SK-N-SH (cell line): Measurements from ENCODE around the gene ENDOD1. TPM values are rescaled to one million over a fixed set of nuclear protein-coding genes. Genes with fewer than 3 reads are reported as not detected.
A peak's percentile ranks its signal among the peaks of the same experiment; 100 is the strongest.

Experiments used
- CTCF ChIA-PET: fragments of 300-600, 350-600 bp; formaldehyde crosslinking; extraction: SDS; loops from one replicate; lab custom pipeline; 2021; lab: Yijun Ruan, JAX
- POLR2A ChIA-PET: fragments of 350-600 bp; sonication (Branson Sonifier 250); formaldehyde crosslinking; extraction: SDS; loops from one replicate; lab custom pipeline; 2020; ENCODE audit warnings: antibody characterized with exemption, inconsistent platforms; lab: Yijun Ruan, JAX
- DNase-seq: peaks from one replicate; pipeline ENCODE4 v3.0.0; 2012
- H2AFZ ChIP-seq: fragments of 200-600 bp; sonication (generic); 2 replicates; pipeline ENCODE4 v1.8.1; 2016; ENCODE audit warnings: antibody characterized with exemption, mild to moderate bottlenecking, low read depth
- H3F3A ChIP-seq: fragments of 200-600 bp; sonication (generic); replicated peaks from 2 replicates; pipeline ENCODE3; 2016; ENCODE audit warnings: antibody characterized with exemption, mild to moderate bottlenecking; ENCODE audit not compliant: insufficient read depth
- H3K27ac ChIP-seq, 2 experiments: fragments of 200-500 bp in 1 of 2; fragments of 200-600 bp in 1 of 2; sonication (Bioruptor generic) in 1 of 2; sonication (generic), shearing (Covaris generic) in 1 of 2; 2 replicates each; pipeline versions ENCODE4 v1.5.1 to v1.6.1; 2014 to 2016; ENCODE audit warnings: low read depth in 2 of 2, inconsistent platforms in 1 of 2, low read length in 1 of 2, mild to moderate bottlenecking in 1 of 2, mixed read lengths in 1 of 2
- H3K27me3 ChIP-seq: fragments of 200-600 bp; sonication (generic), shearing (Covaris generic); 2 replicates; pipeline ENCODE4 v1.6.1; 2016; ENCODE audit warnings: mixed run types; ENCODE audit not compliant: insufficient read depth
- H3K36me3 ChIP-seq, 2 experiments: fragments of 200-500 bp in 1 of 2; fragments of 200-600 bp in 1 of 2; sonication (Bioruptor generic) in 1 of 2; sonication (generic) in 1 of 2; replicated peaks in 1 of 2; 2 replicates each; pipeline versions ENCODE3 to v1.5.1; 2014 to 2016; ENCODE audit warnings: low read length in 1 of 2, mild to moderate bottlenecking in 1 of 2; ENCODE audit not compliant: insufficient read depth in 2 of 2, control insufficient read depth in 1 of 2
- H3K4me1 ChIP-seq, 2 experiments: fragments of 200-500 bp in 1 of 2; fragments of 200-600 bp in 1 of 2; sonication (Bioruptor generic) in 1 of 2; sonication (generic), shearing (Covaris generic) in 1 of 2; 2 replicates each; pipeline versions ENCODE4 v1.5.1 to v1.6.1; 2014 to 2016; ENCODE audit warnings: low read depth in 1 of 2, low read length in 1 of 2, mixed run types in 1 of 2; ENCODE audit not compliant: insufficient read depth in 2 of 2, control insufficient read depth in 1 of 2
- H3K4me2 ChIP-seq: fragments of 200-600 bp; sonication (generic), shearing (Covaris generic); 2 replicates; pipeline ENCODE4 v1.6.1; 2017; ENCODE audit warnings: mixed run types
- H3K4me3 ChIP-seq, 2 experiments: fragments of 200-500 bp in 1 of 2; fragments of 200-600 bp in 1 of 2; sonication (Bioruptor generic) in 1 of 2; sonication (generic), shearing (Covaris generic) in 1 of 2; 2 replicates each; pipeline versions ENCODE4 v1.5.1 to v1.8.1; 2014 to 2016; ENCODE audit warnings: low read depth in 2 of 2, inconsistent platforms in 1 of 2, low read length in 1 of 2, mild to moderate bottlenecking in 1 of 2, mixed read lengths in 1 of 2, moderate library complexity in 1 of 2
- H3K79me2 ChIP-seq: fragments of 200-600 bp; sonication (generic); 2 replicates; pipeline ENCODE4 v1.8.1; 2017; ENCODE audit warnings: mild to moderate bottlenecking; ENCODE audit not compliant: insufficient read depth
- H3K9ac ChIP-seq: fragments of 200-600 bp; sonication (generic); 2 replicates; pipeline ENCODE4 v1.6.1; 2017; ENCODE audit warnings: mixed run types
- H3K9me2 ChIP-seq: fragments of 200-600 bp; sonication (generic); 2 replicates; pipeline ENCODE4 v1.6.1; 2017; ENCODE audit warnings: mixed run types
- H3K9me3 ChIP-seq: fragments of 200-600 bp; sonication (generic); 2 replicates; pipeline ENCODE4 v1.6.1; 2017; ENCODE audit warnings: mixed run types, mild to moderate bottlenecking, moderate library complexity
- H4K20me1 ChIP-seq: fragments of 200-600 bp; sonication (generic); 2 replicates; pipeline ENCODE4 v1.6.1; 2017; ENCODE audit warnings: mild to moderate bottlenecking, mixed run types; ENCODE audit not compliant: insufficient read depth
- CHD2 ChIP-seq: fragments of 150-350 bp; IDR thresholded peaks from 2 replicates; pipeline ENCODE4 v1.6.1; 2018; ENCODE audit warnings: low read length; ENCODE audit not compliant: partially characterized antibody
- EP300 ChIP-seq, 2 experiments: IDR thresholded peaks; 2 replicates each; pipeline versions ENCODE4 v1.4.0 to v1.6.1; 2012; ENCODE audit warnings: borderline replicate concordance in 1 of 2, low read depth in 1 of 2, low read length in 1 of 2
- FOSL2 ChIP-seq: IDR thresholded peaks from 2 replicates; pipeline ENCODE4 v1.4.0; 2012; ENCODE audit warnings: low read depth, mild to moderate bottlenecking, moderate library complexity, borderline replicate concordance
- FOXJ3 ChIP-seq: sonication (generic); formaldehyde crosslinking; IDR thresholded peaks from 2 replicates; pipeline ENCODE4 v1.5.1; 2020; ENCODE audit warnings: mild to moderate bottlenecking, missing genetic modification reagents
- GABPA ChIP-seq: IDR thresholded peaks from 2 replicates; pipeline ENCODE4 v1.4.0; 2012; ENCODE audit warnings: low read depth, mild to moderate bottlenecking
- IRF3 ChIP-seq: fragments of 150-350 bp; IDR thresholded peaks from 2 replicates; pipeline ENCODE4 v1.6.1; 2016; ENCODE audit warnings: mild to moderate bottlenecking, low read depth, low read length
- JUND ChIP-seq: IDR thresholded peaks from 2 replicates; pipeline ENCODE4 v1.4.0; 2012
- MAX ChIP-seq: IDR thresholded peaks from 2 replicates; pipeline ENCODE4 v1.4.0; 2012; ENCODE audit warnings: low read depth
- NFIC ChIP-seq: IDR thresholded peaks from 2 replicates; pipeline ENCODE4 v1.4.0; 2012; ENCODE audit warnings: borderline replicate concordance
- PBX3 ChIP-seq: IDR thresholded peaks from 2 replicates; pipeline ENCODE4; 2012
- POLR2AphosphoS5 ChIP-seq: IDR thresholded peaks from 2 replicates; pipeline ENCODE4 v1.6.1; 2012; ENCODE audit warnings: low read depth, low read length
- REST ChIP-seq: IDR thresholded peaks from 2 replicates; pipeline ENCODE4 v1.6.1; 2012; ENCODE audit warnings: mild to moderate bottlenecking, low read depth, low read length, moderate library complexity
- RXRA ChIP-seq: IDR thresholded peaks from 2 replicates; pipeline ENCODE4 v1.4.0; 2012; ENCODE audit warnings: low read depth, mild to moderate bottlenecking, borderline replicate concordance
- SIN3A ChIP-seq: IDR thresholded peaks from 2 replicates; pipeline ENCODE4 v1.6.1; 2012; ENCODE audit warnings: low read depth, mild to moderate bottlenecking, low read length, moderate library complexity, borderline replicate concordance
- TAF1 ChIP-seq: IDR thresholded peaks from 2 replicates; pipeline ENCODE4 v1.6.1; 2012; ENCODE audit warnings: low read depth, mild to moderate bottlenecking, low read length, moderate library complexity, borderline replicate concordance
- TCF12 ChIP-seq: IDR thresholded peaks from 2 replicates; pipeline ENCODE4 v1.4.0; 2012
- TEAD4 ChIP-seq: IDR thresholded peaks from 2 replicates; pipeline ENCODE4 v1.4.0; 2012; ENCODE audit warnings: mild to moderate bottlenecking, borderline replicate concordance; ENCODE audit not compliant: insufficient read depth
- WGBS: methylation state at CpG from one replicate; pipeline ENCODE4 v1.1.6; 2017; ENCODE audit warnings: low lambda C conversion rate; 5-methylcytosine and 5-hydroxymethylcytosine counted together
- polyA plus RNA-seq, 3 experiments: library from polyadenylated mRNA; depleted of rRNA; stranded (reverse); fragments of >200 nt; gene quantifications; 2 replicates each; pipeline ENCODE4 v1.2.3, GENCODE V29; 2012

Gene ENDOD1
- polyA plus RNA-seq, 1 of the 3 experiments (the other 2 are of a cell fraction) = 15.0 TPM

GRCh38 chr11:95134491-95134890, 44.8 kb downstream of the ENDOD1 start:
- peak overlapping the region; percentile 12; the same call in 1 of the 2 replicates for H2AFZ ChIP-seq
- POLR2A ChIA-PET = no interaction called here

More at GRCh38 chr11:95134491-95134890, 44.8 kb downstream of the ENDOD1 start:
- peak overlapping the region; percentile 35 for H3K4me2 ChIP-seq
- H3K9me3 ChIP-seq = no peaks in the 10 kb centered on the region
- peak in 1 of 2 experiments; percentile 44; a peak in 1 of 4 replicates for TF ChIP-seq EP300 (IDR thresholded peaks at IDR 0.05; ENCODE audit: borderline replicate concordance in 1 of 2, low read depth in 1 of 2, low read length in 1 of 2)
- no peak for TF ChIP-seq IRF3
- TF ChIP-seq FOSL2 = peak; percentile 86; the same call in 1 of the 2 replicates
- TF ChIP-seq TAF1 = 0 out of 2 replicates have a peak, but pooled peaks have one; percentile 29
- TF ChIP-seq TEAD4 = peak; percentile 35; the same call in 1 of the 2 replicates
- TF ChIP-seq CHD2 = no peak
- peak; percentile 10; the same call in 1 of the 2 replicates for TF ChIP-seq RXRA
- 0 out of 2 replicates have a peak, but pooled peaks have one; percentile 20 for TF ChIP-seq FOXJ3
- 0 out of 2 replicates have a peak, but pooled peaks have one; percentile 62 for TF ChIP-seq SIN3A
- peak; percentile 82 for TF ChIP-seq JUND
- TF ChIP-seq PBX3 = peak; percentile 93
- TF ChIP-seq GABPA = no peak
- TF ChIP-seq POLR2AphosphoS5 = peak; percentile 71; the same call in 1 of the 2 replicates
- TF ChIP-seq NFIC = peak; percentile 49; the same call in 1 of the 2 replicates
- TF ChIP-seq MAX = 0 out of 2 replicates have a peak, but pooled peaks have one; percentile 37
- TF ChIP-seq REST = no peak
- TF ChIP-seq TCF12 = peak; percentile 96
- no peaks in the 10 kb centered on the region for H3K36me3 ChIP-seq
- CTCF ChIA-PET = no interaction called here
- H3K9me2 ChIP-seq = no peaks in the 10 kb centered on the region
- H3K4me3 ChIP-seq = peak overlapping the region in 1 of 2 experiments; percentile 16; a peak in 1 of 4 replicates
- no peaks in the 10 kb centered on the region for H4K20me1 ChIP-seq
- no peak for DNase-seq
- H3K79me2 ChIP-seq = no peaks in the 10 kb centered on the region
- H3K4me1 ChIP-seq = peaks cover 4 to 8% of the 10 kb centered on the region in 2 experiments; a peak in 3 of 4 replicates
- H3K27me3 ChIP-seq = no peaks in the 10 kb centered on the region
- H3K27ac ChIP-seq = peak overlapping the region; percentile 55 to 75
- no peaks in the 10 kb centered on the region for H3F3A ChIP-seq
- WGBS = 21% methylated on average over 5 of the region's 5 CpGs
- no peak overlapping the region for H3K9ac ChIP-seq
